GM19467 (cell line): ENCODE measurements around the gene MFN1.

Experiments used
- ATAC-seq: cut with Tn5 transposase; IDR thresholded peaks from one replicate; pipeline ENCODE4 v1.9.1; 2021; ENCODE audit warnings: mild to moderate bottlenecking, moderate library complexity; ENCODE audit not compliant: unreplicated experiment

The MFN1 gene

GRCh38 chr3:179428876-179429548 is 81.5 kb downstream of the MFN1 start:
- ATAC-seq: no peak

DNA sequence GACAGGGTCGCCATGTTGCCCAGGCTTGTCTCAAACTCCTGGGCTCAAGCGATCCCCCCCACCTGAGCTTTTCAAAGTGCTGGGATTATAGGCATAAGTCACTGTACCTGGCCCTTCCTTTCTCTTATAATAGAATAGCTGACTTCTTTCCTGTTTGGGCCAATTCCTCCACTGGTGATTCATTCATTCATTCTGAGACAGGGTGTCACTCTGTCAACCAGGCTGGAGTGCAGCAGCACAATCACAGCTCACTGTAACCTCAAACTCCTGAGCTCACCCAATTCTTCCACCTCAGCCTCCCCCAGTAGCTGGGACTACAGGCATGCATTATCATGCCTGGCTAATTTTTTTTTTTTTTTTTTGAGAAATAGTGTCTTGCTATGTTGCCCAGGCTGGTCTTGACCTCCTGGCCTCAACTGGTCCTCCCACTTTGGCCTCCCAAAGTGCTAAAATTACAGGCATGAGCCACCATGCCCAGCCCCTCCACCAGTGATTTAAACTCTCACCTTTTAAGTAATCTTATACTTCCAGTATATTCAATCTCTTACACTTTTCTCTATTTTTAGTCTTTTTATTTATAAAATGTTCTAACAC is 82.9 kb downstream of the MFN1 start:
- ATAC-seq: no peak

- ATAC-seq: peak; percentile 51
Observed at GRCh38 chr3:179432021-179432420, 84.5 kb downstream of the MFN1 start.

- no peak for ATAC-seq
Observed at GRCh38 chr3:179432451-179432850, 84.9 kb downstream of the MFN1 start.

DNA sequence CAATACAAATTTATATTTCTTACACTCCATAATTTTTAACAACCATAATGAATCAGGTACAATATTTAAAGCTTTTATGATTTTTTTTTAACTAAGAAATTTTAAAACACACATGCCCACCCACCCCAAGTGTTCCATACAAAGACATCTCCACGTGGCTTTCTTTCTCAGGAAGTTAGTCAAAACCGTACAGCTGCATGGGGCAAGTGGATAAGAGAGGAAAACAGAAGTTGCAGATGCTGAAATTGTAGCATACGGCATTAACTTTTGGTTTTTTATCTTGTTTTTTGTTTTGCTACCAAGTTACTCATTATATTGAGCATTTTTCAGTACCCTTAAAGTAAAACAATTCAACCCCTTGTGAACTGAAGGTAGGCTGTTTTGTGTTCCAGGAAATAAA is 89.0 kb downstream of the MFN1 start:
- ATAC-seq: no peak

- peak; percentile 84 for ATAC-seq
Observed at GRCh38 chr3:179438841-179439240, 91.3 kb downstream of the MFN1 start.
